HG03097 (cell line): Measurements from ENCODE around the gene SMIM3.
"Not testable (repeated sequence)": the region's sequence is repeated elsewhere in the genome, so short reads cannot be mapped to it uniquely, and the experiment has no call there.

ENCODE experiments used
- ATAC-seq: cut with Tn5 transposase; IDR thresholded peaks from one replicate; pipeline ENCODE4 v1.9.1; 2021; ENCODE audit not compliant: unreplicated experiment, low FRiP score

The SMIM3 gene, protein sequence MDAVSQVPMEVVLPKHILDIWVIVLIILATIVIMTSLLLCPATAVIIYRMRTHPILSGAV

GRCh38 chr5:150778517-150779396, at the start of gene SMIM3:
TSS of gene SMIM3 (plus strand) at chr5:150778757. CDS start at chr5:150795441, 16,684 bp downstream.
- ATAC-seq = peak; percentile 25

- ATAC-seq = no peak
Measured at GRCh38 chr5:150729859-150730258, 48.7 kb upstream of the SMIM3 start.

GRCh38 chr5:150731669-150732242, 46.8 kb upstream of the SMIM3 start:
- no peak for ATAC-seq

GRCh38 chr5:150734579-150735384, 43.8 kb upstream of the SMIM3 start:
- peak; percentile 59 for ATAC-seq

DNA sequence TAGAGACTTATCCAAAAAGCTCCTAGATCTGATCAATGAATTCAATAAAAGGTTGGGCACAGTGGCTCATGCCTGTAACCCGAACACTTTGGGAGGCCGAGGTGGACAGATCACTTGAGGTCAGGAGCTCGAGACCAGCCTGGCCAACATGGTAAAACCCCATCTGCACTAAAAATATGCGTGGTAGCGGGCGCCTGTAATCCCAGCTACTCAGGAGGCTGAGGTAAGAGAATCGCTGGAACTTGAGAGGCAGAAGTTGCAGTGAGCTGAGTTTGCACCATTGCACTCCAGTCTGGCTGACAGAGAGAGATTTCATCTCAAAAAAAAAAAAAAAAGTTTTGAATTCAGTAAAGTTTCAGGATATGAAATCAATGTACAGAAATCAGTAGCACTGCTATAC, 39.7 kb upstream of the SMIM3 start:
- no peak for ATAC-seq

- no peak for ATAC-seq
Measured at GRCh38 chr5:150740992-150741391, 37.6 kb upstream of the SMIM3 start.

DNA sequence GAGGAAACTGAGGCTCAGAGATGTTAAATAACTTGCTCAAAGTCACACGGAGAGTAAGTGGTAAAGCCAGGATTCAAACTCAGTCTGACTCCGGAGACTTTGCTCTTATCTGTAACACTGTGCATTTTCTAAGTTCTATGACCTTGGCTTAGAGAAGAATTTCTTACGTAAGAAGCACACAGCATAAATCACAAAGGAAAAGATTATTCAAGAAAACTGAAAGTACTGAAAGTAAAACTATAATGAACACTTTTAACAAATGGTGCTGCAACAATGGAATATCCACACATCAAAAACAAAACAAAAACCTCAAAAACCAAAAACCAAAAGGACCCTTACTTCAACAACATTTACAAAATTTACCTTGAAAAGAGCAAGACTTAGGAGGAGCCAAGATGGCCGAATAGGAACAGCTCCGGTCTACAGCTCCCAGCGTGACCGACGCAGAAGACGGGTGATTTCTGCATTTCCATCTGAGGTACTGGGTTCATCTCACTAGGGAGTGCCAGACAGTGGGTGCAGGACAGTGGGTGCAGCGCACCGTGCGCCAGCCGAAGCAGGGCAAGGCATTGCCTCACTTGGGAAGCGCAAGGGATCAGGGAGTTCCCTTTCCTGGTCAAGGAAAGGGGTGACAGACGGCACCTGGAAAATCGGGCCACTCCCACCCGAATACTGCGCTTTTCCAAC, 36.0 kb upstream of the SMIM3 start:
- ATAC-seq = not testable (repeated sequence)

GRCh38 chr5:150743142-150743488, 35.4 kb upstream of the SMIM3 start:
- not testable (repeated sequence) for ATAC-seq

DNA sequence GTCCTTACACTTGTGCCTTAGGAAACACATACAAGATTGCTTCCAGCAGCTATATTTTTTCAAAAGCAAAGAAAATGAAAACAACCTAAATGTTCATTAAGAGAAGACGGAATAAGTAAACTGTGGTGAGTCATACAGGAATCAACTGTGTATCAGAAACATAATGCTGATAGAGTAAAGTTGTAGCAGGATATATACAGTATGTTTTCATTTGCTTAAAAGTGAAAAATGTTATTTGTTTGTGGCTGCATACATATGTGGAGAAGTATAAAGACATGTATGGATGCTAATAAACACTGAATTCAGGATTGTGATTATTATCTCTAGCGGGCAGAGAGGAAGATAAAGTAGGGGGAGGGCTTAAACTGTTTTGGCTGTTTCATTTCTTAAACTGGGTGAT, 28.1 kb upstream of the SMIM3 start:
- no peak for ATAC-seq

GRCh38 chr5:150751096-150751891, 27.3 kb upstream of the SMIM3 start:
- ATAC-seq = no peak

- no peak for ATAC-seq
Measured at GRCh38 chr5:150753463-150753862, 25.1 kb upstream of the SMIM3 start.

GRCh38 chr5:150753863-150754262, 24.7 kb upstream of the SMIM3 start:
- no peak for ATAC-seq

GRCh38 chr5:150757087-150757649, 21.4 kb upstream of the SMIM3 start:
- no peak for ATAC-seq

DNA sequence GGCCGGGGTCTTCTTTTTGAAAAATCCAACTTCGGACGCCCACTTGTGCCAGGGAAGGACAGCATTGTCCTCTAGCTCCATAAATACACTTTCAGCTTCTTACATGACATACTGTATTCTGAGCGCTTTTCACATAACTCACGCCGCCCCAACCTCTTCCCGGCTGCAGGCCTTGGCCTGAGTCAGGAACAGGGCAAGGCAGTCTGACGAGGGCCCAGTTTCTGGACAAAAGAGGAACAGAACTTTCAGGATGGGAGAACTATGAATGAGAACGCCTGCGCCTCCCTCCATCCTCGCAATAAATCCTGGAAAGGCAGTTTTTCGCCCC, 20.4 kb upstream of the SMIM3 start:
- ATAC-seq = peak; percentile 13

GRCh38 chr5:150758531-150759333, 19.8 kb upstream of the SMIM3 start, which contains the start of gene DCTN4:
TSS of gene DCTN4 (minus strand) at chr5:150759017. CDS start at chr5:150758993, 24 bp downstream.
- peak; percentile 95 for ATAC-seq

DNA sequence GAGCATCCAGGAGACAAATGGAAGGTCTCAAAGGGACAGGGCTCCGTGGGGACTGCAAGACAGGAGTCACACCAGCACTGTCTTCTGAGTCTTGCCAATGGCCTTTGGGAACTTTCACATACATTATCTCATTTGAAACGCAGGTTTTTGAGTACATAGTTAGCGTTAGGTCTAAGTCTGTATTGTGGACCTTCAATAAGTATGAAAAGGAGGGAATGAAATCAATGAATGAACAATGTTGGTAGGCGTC, 19.3 kb upstream of the SMIM3 start:
- ATAC-seq = no peak

DNA sequence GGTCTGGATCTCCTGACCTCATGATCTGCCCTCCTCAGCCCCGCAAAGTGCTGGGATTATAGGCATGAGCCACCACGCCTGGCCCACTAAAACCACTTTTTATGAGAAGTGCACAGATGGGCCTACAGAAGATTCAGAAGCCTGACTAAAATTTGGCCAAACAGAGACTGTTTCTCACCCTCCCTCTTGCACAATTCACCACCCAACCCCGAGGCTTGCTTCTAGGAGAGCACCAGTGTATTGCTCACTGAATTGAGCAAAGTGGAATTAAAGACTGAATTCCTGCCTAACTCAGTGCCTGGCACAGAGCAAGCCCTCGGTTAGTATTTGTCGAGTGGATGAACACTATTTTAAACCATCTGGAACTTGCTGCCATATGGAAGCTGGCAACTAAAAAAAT, 16.3 kb upstream of the SMIM3 start:
- ATAC-seq = no peak

DNA sequence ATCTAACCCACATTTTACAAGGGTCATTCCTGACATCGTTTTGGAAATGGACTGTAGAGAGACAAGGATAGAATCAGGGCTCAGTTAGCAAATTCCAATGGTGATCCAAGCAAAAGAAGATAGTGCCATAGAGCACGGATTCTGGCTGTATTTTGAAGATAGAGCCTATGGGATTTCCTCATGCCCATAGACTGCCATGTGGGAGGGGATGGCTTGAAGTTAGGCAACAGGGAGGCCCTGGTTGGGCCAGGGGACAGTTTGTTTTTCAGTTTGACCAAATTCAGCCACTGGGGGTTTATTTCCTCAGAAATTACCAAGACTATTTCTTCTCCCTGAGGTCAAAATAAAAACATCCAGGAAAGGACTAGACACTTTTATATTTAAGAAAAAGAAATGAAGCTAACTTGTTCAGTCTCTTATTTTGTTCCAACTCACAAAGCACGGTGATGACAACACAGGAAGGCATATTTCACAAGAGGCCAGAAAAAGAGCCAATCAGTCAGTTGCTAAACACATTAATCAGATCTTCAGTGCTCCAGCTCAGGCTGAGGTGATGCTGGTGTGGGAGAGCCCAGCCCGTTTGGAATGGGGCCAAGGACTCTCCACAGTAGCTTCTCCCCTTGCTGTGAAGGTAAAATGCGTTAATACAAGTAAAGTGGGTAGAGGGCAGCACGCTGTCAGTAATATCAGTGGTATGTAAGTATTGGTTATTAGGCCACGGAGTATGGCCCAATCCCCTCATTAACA, 15.4 kb upstream of the SMIM3 start:
- ATAC-seq = no peak
